Measurements from ENCODE around the gene CEP192. TPM values are rescaled to one million over a fixed set of nuclear protein-coding genes. Genes with fewer than 3 reads are reported as not detected.

CEP192 gene
- total and polyA plus RNA-seq, 2 of the 4 experiments (the other 2 are of a cell fraction) = 17.2 to 29.0 TPM

- no peak overlapping the region for H3K14ac ChIP-seq (replicated peaks; ENCODE audit: low read depth, low read length)
- H2AK5ac ChIP-seq (ENCODE audit: low read depth, low read length) = no peak overlapping the region
- TF ChIP-seq BHLHE40 (IDR thresholded peaks at IDR 0.05; ENCODE audit: low read depth, low read length) (no peak), USF2 (IDR thresholded peaks at IDR 0.05; ENCODE audit: low read depth, low read length) (no peak), MAZ (IDR thresholded peaks at IDR 0.05; ENCODE audit: borderline replicate concordance, low read depth, low read length) (no peak), SMC3 (IDR thresholded peaks at IDR 0.05; ENCODE audit: low read depth, low read length) (no peak)
- no peaks in the 10 kb centered on the region for H3K79me1 ChIP-seq (ENCODE audit: low read depth in 1 of 2, low read length in 2 of 2)
- dilution Hi-C loops (cut with HindIII; ENCODE audit: low sequenced_read_pairs, unreplicated experiment) = no loop called here
- H3K27ac ChIP-seq (ENCODE audit: insufficient read depth, low read length) = no peak overlapping the region
- H2BK20ac ChIP-seq (ENCODE audit: low read depth, low read length) = no peak overlapping the region
- DNase-seq (no peak), ATAC-seq (ENCODE audit: low read depth) (no peak)
- H3K9me1 ChIP-seq (ENCODE audit: insufficient read depth, low read length) = no peaks in the 10 kb centered on the region
- ChIA-PET POLR2A (ENCODE audit: unreplicated experiment) (no interaction called here), CTCF (no interaction called here)
- no peak overlapping the region for H2AK9ac ChIP-seq (replicated peaks; ENCODE audit: low read depth, low read length, poor library complexity)
- H3K4ac ChIP-seq (ENCODE audit: low read depth, low read length) = no peak overlapping the region
- no peaks in the 10 kb centered on the region for H4K20me1 ChIP-seq (ENCODE audit: insufficient read depth, low read length)
- no peak overlapping the region for H4K5ac ChIP-seq (ENCODE audit: low read depth, low read length)
- no peak overlapping the region for H4K91ac ChIP-seq (ENCODE audit: insufficient read depth, low read depth, low read length)
- no peak overlapping the region for H3K4me2 ChIP-seq (ENCODE audit: low read depth, low read length)
- H3K23ac ChIP-seq (ENCODE audit: low read depth, low read length) = no peak overlapping the region
- no peak overlapping the region for H2BK5ac ChIP-seq (ENCODE audit: low read depth, low read length, poor library complexity, severe bottlenecking)
- no peak overlapping the region for H3K9ac ChIP-seq (ENCODE audit: low read depth, low read length)
- no peaks in the 10 kb centered on the region for H3K4me1 ChIP-seq (ENCODE audit: control insufficient read depth, insufficient read depth, low read length)
- no peak overlapping the region for H3K56ac ChIP-seq (ENCODE audit: extremely low read depth, insufficient read depth, low read length)
- no peak overlapping the region for H2BK120ac ChIP-seq (ENCODE audit: low read depth, low read length)
- no peak overlapping the region for H4K8ac ChIP-seq (ENCODE audit: low read depth in 2 of 2, low read length in 2 of 2)
- H3K36me3 ChIP-seq (ENCODE audit: control insufficient read depth, insufficient read depth, low read length) = peaks cover 17% of the 10 kb centered on the region
- whole genome bisulfite sequencing, 2 experiments (ENCODE audit: extremely low coverage in 2 of 2, insufficient read length in 1 of 2) = 80% methylated on average over 2 of the region's 3 CpGs; no CpG with 5 or more reads in 1 of the 2 experiments
- H3K27me3 ChIP-seq (ENCODE audit: control insufficient read depth, insufficient read depth, low read length) = no peaks in the 10 kb centered on the region
- H2BK15ac ChIP-seq (ENCODE audit: low read depth, low read length) = no peak overlapping the region
- H2AFZ ChIP-seq (replicated peaks; ENCODE audit: low read length, poor library complexity) = no peak overlapping the region
- intact Hi-C loops (cut with micrococcal nuclease) = no loop called here
- BruUV-seq (replicated peaks) = no TSS peak
- in situ Hi-C loops (cut with MboI; ENCODE audit: low sequenced_read_pairs) = no loop called here
- no peak overlapping the region for H3K4me3 ChIP-seq (ENCODE audit: insufficient read depth, low read depth, low read length)
- H3K9me3 ChIP-seq (ENCODE audit: control insufficient read depth, insufficient read depth, low read length) = no peaks in the 10 kb centered on the region
- H3K18ac ChIP-seq (ENCODE audit: low read depth, low read length) = no peak overlapping the region
These were observed 119.4 kb downstream of the CEP192 start for GRCh38 chr18:13110559-13110958.

All from IMR-90 (cell line).